HG02884 (cell line): ENCODE data around the gene BNC2.
"Not testable (repeated sequence)": the region's sequence is repeated elsewhere in the genome, so short reads cannot be mapped to it uniquely, and the experiment has no call there.

Experiments used
- ATAC-seq: cut with Tn5 transposase; IDR thresholded peaks from one replicate; pipeline ENCODE4 v1.9.1; 2021; ENCODE audit warnings: mild to moderate bottlenecking, moderate library complexity; ENCODE audit not compliant: unreplicated experiment

The BNC2 gene

GRCh38 chr9:16469184-16469583, 401.3 kb downstream of the BNC2 start:
- no peak for ATAC-seq

- ATAC-seq = no peak
Observed at GRCh38 chr9:16461851-16462250, 408.6 kb downstream of the BNC2 start.

GRCh38 chr9:16461137-16461840, 409.2 kb downstream of the BNC2 start:
- ATAC-seq = no peak

GRCh38 chr9:16460696-16461095, 409.8 kb downstream of the BNC2 start:
- no peak for ATAC-seq

- ATAC-seq = no peak
Observed at GRCh38 chr9:16459421-16460148, 410.9 kb downstream of the BNC2 start.

GRCh38 chr9:16458696-16459420, 411.6 kb downstream of the BNC2 start:
- ATAC-seq = no peak

GRCh38 chr9:16455842-16456241, 414.6 kb downstream of the BNC2 start:
- ATAC-seq = no peak

GRCh38 chr9:16453390-16453789, 417.1 kb downstream of the BNC2 start:
- no peak for ATAC-seq

- ATAC-seq = no peak
Observed at GRCh38 chr9:16450578-16450977, 419.9 kb downstream of the BNC2 start.

- ATAC-seq = no peak
Observed at GRCh38 chr9:16450043-16450442, 420.4 kb downstream of the BNC2 start.

- no peak for ATAC-seq
Observed at GRCh38 chr9:16449076-16449730, 421.3 kb downstream of the BNC2 start.

GRCh38 chr9:16447946-16448345, 422.5 kb downstream of the BNC2 start:
- ATAC-seq = no peak

- no peak for ATAC-seq
Observed at GRCh38 chr9:16446636-16447035, 423.8 kb downstream of the BNC2 start.

- ATAC-seq = no peak
Observed at GRCh38 chr9:16445141-16445920, 425.1 kb downstream of the BNC2 start.

- ATAC-seq = no peak
Observed at GRCh38 chr9:16442622-16443021, 427.8 kb downstream of the BNC2 start.

- no peak for ATAC-seq
Observed at GRCh38 chr9:16441791-16442190, 428.7 kb downstream of the BNC2 start.

- not testable (repeated sequence) for ATAC-seq
Observed at GRCh38 chr9:16438831-16439230, 431.6 kb downstream of the BNC2 start.

GRCh38 chr9:16436545-16436944, 433.9 kb downstream of the BNC2 start:
- no peak for ATAC-seq

GRCh38 chr9:16434526-16434925, 435.9 kb downstream of the BNC2 start:
- no peak for ATAC-seq

GRCh38 chr9:16433494-16433893, 437.0 kb downstream of the BNC2 start:
- ATAC-seq = no peak
